OCI-LY1 (cell line): ENCODE results near the gene ABLIM2.

Source experiments
- H2AFZ ChIP-seq: fragments of 200-600 bp; sonication (generic), shearing (Covaris generic); 2 replicates; pipeline ENCODE4 v1.6.0; 2014; ENCODE audit warnings: antibody characterized with exemption, mild to moderate bottlenecking, low read length
- H3F3A ChIP-seq: fragments of 200-600 bp; sonication (generic), shearing (Covaris generic); 2 replicates; pipeline ENCODE4 v1.6.0; 2014; ENCODE audit warnings: mild to moderate bottlenecking, antibody characterized with exemption, low read length, moderate library complexity; ENCODE audit not compliant: insufficient read depth
- H3K27ac ChIP-seq: fragments of 200-600 bp; sonication (generic); 2 replicates; pipeline ENCODE4 v1.5.1; 2014; ENCODE audit warnings: low read length, mixed run types, mild to moderate bottlenecking, low read depth; ENCODE audit not compliant: poor library complexity, severe bottlenecking
- H3K27me3 ChIP-seq: fragments of 200-600 bp; sonication (generic); 2 replicates; pipeline ENCODE4 v1.6.0; 2014; ENCODE audit warnings: antibody characterized with exemption, mild to moderate bottlenecking, low read length, moderate library complexity; ENCODE audit not compliant: insufficient read depth
- H3K36me3 ChIP-seq: fragments of 200-600 bp; sonication (generic); 2 replicates; pipeline ENCODE4 v1.6.1; 2014; ENCODE audit warnings: mild to moderate bottlenecking, antibody characterized with exemption, low read length, moderate library complexity, mixed read lengths; ENCODE audit not compliant: insufficient read depth
- H3K4me1 ChIP-seq: fragments of 200-600 bp; sonication (generic); 2 replicates; pipeline ENCODE4 v1.5.1; 2014; ENCODE audit warnings: mild to moderate bottlenecking, low read length, moderate library complexity; ENCODE audit not compliant: insufficient read depth, severe bottlenecking
- H3K4me2 ChIP-seq: fragments of 200-600 bp; sonication (generic), shearing (Covaris generic); 2 replicates; pipeline ENCODE4 v1.6.1; 2014; ENCODE audit warnings: low read length
- H3K4me3 ChIP-seq: fragments of 200-600 bp; sonication (generic); 2 replicates; pipeline ENCODE4 v1.5.1; 2014; ENCODE audit warnings: low read length, low read depth, mild to moderate bottlenecking, mixed read lengths; ENCODE audit not compliant: poor library complexity, severe bottlenecking
- H3K79me2 ChIP-seq: fragments of 200-600 bp; shearing (Covaris generic); 2 replicates; pipeline ENCODE4 v1.6.1; 2016; ENCODE audit warnings: mixed run types, low read length, mixed read lengths; ENCODE audit not compliant: insufficient read depth
- H3K9ac ChIP-seq: fragments of 200-600 bp; sonication (generic), shearing (Covaris generic); 2 replicates; pipeline ENCODE4 v1.6.1; 2014; ENCODE audit warnings: mild to moderate bottlenecking, low read length, mixed read lengths
- H3K9me2 ChIP-seq: fragments of 200-600 bp; sonication (generic), shearing (Covaris generic); 2 replicates; pipeline ENCODE4 v1.6.1; 2014; ENCODE audit warnings: low read depth, mild to moderate bottlenecking, low read length, mixed read lengths
- H3K9me3 ChIP-seq: fragments of 200-600 bp; shearing (Covaris generic); 2 replicates; pipeline ENCODE4 v1.6.1; 2014; ENCODE audit warnings: low read length, mixed read lengths
- H4K20me1 ChIP-seq: fragments of 200-600 bp; sonication (generic), shearing (Covaris generic); 2 replicates; pipeline ENCODE4 v1.6.0; 2016; ENCODE audit warnings: mild to moderate bottlenecking, low read length; ENCODE audit not compliant: insufficient read depth
- CTCF ChIP-seq: fragments of 200-600 bp; sonication (generic), shearing (Covaris generic); IDR thresholded peaks from 2 replicates; pipeline ENCODE4 v1.5.1; 2017; ENCODE audit warnings: mild to moderate bottlenecking, antibody characterized with exemption, low read length, moderate library complexity, mixed read lengths
- EZH2 ChIP-seq: fragments of 200-600 bp; sonication (generic), shearing (Covaris generic); IDR thresholded peaks from 2 replicates; pipeline ENCODE4 v1.8.0; 2017; ENCODE audit warnings: borderline replicate concordance, mixed run types, mild to moderate bottlenecking, antibody characterized with exemption, low read length, moderate library complexity, mixed read lengths

The ABLIM2 gene

GRCh38 chr4:7992846-7993245 is 165.8 kb downstream of the ABLIM2 start:
- Histone ChIP-seq H3K4me2 (no peak overlapping the region), H3K79me2 (no peaks in the 10 kb centered on the region), H3K9me2 (no peaks in the 10 kb centered on the region), H3K9ac (no peak overlapping the region), H3K4me1 (no peaks in the 10 kb centered on the region), H3K27me3 (no peaks in the 10 kb centered on the region), H3K9me3 (no peaks in the 10 kb centered on the region), H3K27ac (no peak overlapping the region), H3F3A (no peaks in the 10 kb centered on the region), H4K20me1 (no peaks in the 10 kb centered on the region), H3K36me3 (no peaks in the 10 kb centered on the region), H2AFZ (no peak overlapping the region), H3K4me3 (no peak overlapping the region)
- no peak for TF ChIP-seq CTCF
- TF ChIP-seq EZH2: no peak

GRCh38 chr4:7990807-7991459 is 167.7 kb downstream of the ABLIM2 start:
- Histone ChIP-seq H3K27ac (no peak overlapping the region), H3K9me2 (no peaks in the 10 kb centered on the region), H3K9me3 (no peaks in the 10 kb centered on the region), H3K4me2 (no peak overlapping the region), H3F3A (no peaks in the 10 kb centered on the region), H3K79me2 (no peaks in the 10 kb centered on the region), H4K20me1 (no peaks in the 10 kb centered on the region), H3K4me3 (no peak overlapping the region), H3K27me3 (no peaks in the 10 kb centered on the region), H3K36me3 (no peaks in the 10 kb centered on the region), H2AFZ (no peak overlapping the region), H3K9ac (no peak overlapping the region), H3K4me1 (no peaks in the 10 kb centered on the region)
- TF ChIP-seq EZH2 (no peak), CTCF (no peak)

GRCh38 chr4:7989654-7990053 is 169.0 kb downstream of the ABLIM2 start:
- H3F3A ChIP-seq: no peaks in the 10 kb centered on the region
- TF ChIP-seq CTCF (no peak), EZH2 (no peak)
- no peaks in the 10 kb centered on the region for H3K36me3 ChIP-seq
- no peak overlapping the region for H3K27ac ChIP-seq
- H3K9me3 ChIP-seq: no peaks in the 10 kb centered on the region
- H3K9ac ChIP-seq: no peak overlapping the region
- no peaks in the 10 kb centered on the region for H3K79me2 ChIP-seq
- no peaks in the 10 kb centered on the region for H3K4me1 ChIP-seq
- H3K4me2 ChIP-seq: no peak overlapping the region
- no peak overlapping the region for H3K4me3 ChIP-seq
- H4K20me1 ChIP-seq: no peaks in the 10 kb centered on the region
- H2AFZ ChIP-seq: no peak overlapping the region
- no peaks in the 10 kb centered on the region for H3K9me2 ChIP-seq
- no peaks in the 10 kb centered on the region for H3K27me3 ChIP-seq
